Gastroesophageal sphincter (tissue), 4 donors: ENCODE data around the gene KRT35. TPM values are rescaled to one million over a fixed set of nuclear protein-coding genes. Genes with fewer than 3 reads are reported as not detected.

Experiments used
- ATAC-seq: fragments of 150-250 bp; one replicate; pipeline ENCODE4 v1.9.1; 2016; ENCODE audit warnings: mild to moderate bottlenecking, moderate library complexity
- H3K27ac ChIP-seq, 4 donors: fragments of 200-600 bp; sonication (generic) in 3 of 4; 1 replicate in 3 of 4; 2 replicates in 1 of 4; pipeline ENCODE4 v1.5.1; 2016 to 2019
- H3K27me3 ChIP-seq: fragments of 200-600 bp; sonication (generic); one replicate; pipeline ENCODE4 v1.5.1; 2019
- H3K36me3 ChIP-seq, 2 donors: fragments of 200-600 bp; sonication (generic); one replicate each; pipeline ENCODE4 v1.5.1; 2019; ENCODE audit warnings: control low read depth in 1 of 2
- H3K4me1 ChIP-seq, 3 donors: fragments of 200-600 bp; sonication (generic); 1 replicate in 2 of 3; 2 replicates in 1 of 3; pipeline ENCODE4 v1.5.1; 2016 to 2019; ENCODE audit warnings: control low read depth in 2 of 3
- H3K4me3 ChIP-seq, 2 donors: fragments of 200-600 bp; sonication (generic); one replicate each; pipeline ENCODE4 v1.5.1; 2019; ENCODE audit warnings: mild to moderate bottlenecking in 1 of 2, moderate library complexity in 1 of 2
- H3K9me3 ChIP-seq, 3 donors: fragments of 200-600 bp; sonication (generic); one replicate each; pipeline ENCODE4 v1.5.1; 2017 to 2019; ENCODE audit warnings: control low read depth in 2 of 3
- CTCF ChIP-seq, 4 experiments: fragments of 200-600 bp in 2 of 4; fragments of 450-650 bp in 2 of 4; sonication (generic) in 1 of 4; IDR thresholded peaks; one replicate each; pipeline ENCODE4 v1.5.1; 2017 to 2019; ENCODE audit warnings: antibody characterized with exemption in 4 of 4, mild to moderate bottlenecking in 2 of 4, moderate library complexity in 2 of 4
- EP300 ChIP-seq: sonication (generic); formaldehyde crosslinking; IDR thresholded peaks from one replicate; pipeline ENCODE4 v1.6.1; 2017; ENCODE audit warnings: antibody characterized with exemption, mild to moderate bottlenecking
- POLR2A ChIP-seq, 2 donors: fragments of 450-650 bp; IDR thresholded peaks; one replicate each; pipeline ENCODE4 v1.6.1; 2017; ENCODE audit warnings: antibody characterized with exemption in 2 of 2, mild to moderate bottlenecking in 2 of 2, moderate library complexity in 1 of 2
- POLR2AphosphoS5 ChIP-seq: sonication (generic); formaldehyde crosslinking; IDR thresholded peaks from one replicate; pipeline ENCODE4 v1.6.1; 2017; ENCODE audit warnings: antibody characterized with exemption
- WGBS, 2 donors: methylation state at CpG; one replicate each; pipeline ENCODE4 v1.1.5; 2018; ENCODE audit warnings: low coverage in 1 of 2; 5-methylcytosine and 5-hydroxymethylcytosine counted together
- total RNA-seq, 4 donors: library from RNA; depleted of rRNA; stranded (reverse); fragments of >200 nt; gene quantifications; one replicate each; pipeline ENCODE4 v1.1.0, GENCODE V29; 2016

Gene KRT35
- total RNA-seq, 4 donors from 2014 or later: not detected

GRCh38 chr17:41442739-41443138, 38.2 kb downstream of the KRT35 start:
- TF ChIP-seq POLR2A (IDR thresholded peaks at IDR 0.05): no peak
- 62 to 65% methylated on average over 3 to 4 of the region's 4 CpGs for WGBS, 2 donors
- Histone ChIP-seq H3K4me1 (no peaks in the 10 kb centered on the region), H3K27me3 (peaks cover 8% of the 10 kb centered on the region), H3K4me3 (no peak overlapping the region), H3K27ac (no peak overlapping the region), H3K9me3 (no peaks in the 10 kb centered on the region), H3K36me3 (no peaks in the 10 kb centered on the region)
- no peak for ATAC-seq

- ATAC-seq: no peak
- Histone ChIP-seq H3K9me3 (no peaks in the 10 kb centered on the region), H3K27ac (no peak within 1 kb of the TSS), H3K36me3 (no peaks in the 10 kb centered on the region), H3K27me3 (peaks cover 6% of the 10 kb centered on the region), H3K4me3 (no peak within 1 kb of the TSS), H3K4me1 (no peaks in the 10 kb centered on the region)
- TF ChIP-seq POLR2AphosphoS5 (no peak), EP300 (no peak), CTCF (IDR thresholded peaks at IDR 0.05) (no peak)
- WGBS, 2 donors: 86 to 92% methylated on average over 2 to 4 of the region's 10 CpGs
Measured at GRCh38 chr17:41440531-41441033, 40.4 kb downstream of the KRT35 start, which contains the start of gene KRT38. TSS of gene KRT38 (minus strand) at chr17:41440983. CDS start at chr17:41440921, 62 bp downstream.

- 83 to 100% methylated on average over 2 to 4 of the region's 5 CpGs for WGBS, 2 donors
- H3K27me3 ChIP-seq: no peaks in the 10 kb centered on the region
- H3K27ac ChIP-seq: no peak overlapping the region
- TF ChIP-seq EP300 (no peak), POLR2A (IDR thresholded peaks at IDR 0.05) (no peak), CTCF (IDR thresholded peaks at IDR 0.05) (no peak), POLR2AphosphoS5 (no peak)
- ATAC-seq: no peak
- no peaks in the 10 kb centered on the region for H3K36me3 ChIP-seq
- no peak overlapping the region for H3K4me3 ChIP-seq
- H3K9me3 ChIP-seq: no peaks in the 10 kb centered on the region
- peaks cover 0 to 5% (median 0%) of the 10 kb centered on the region in 3 donors for H3K4me1 ChIP-seq
Measured at GRCh38 chr17:41439375-41439774, 41.6 kb downstream of the KRT35 start.

- H3K27me3 ChIP-seq: no peaks in the 10 kb centered on the region
- H3K9me3 ChIP-seq: no peaks in the 10 kb centered on the region
- H3K4me3 ChIP-seq: no peak overlapping the region
- H3K27ac ChIP-seq: no peak overlapping the region
- TF ChIP-seq CTCF (IDR thresholded peaks at IDR 0.05) (no peak), EP300 (no peak), POLR2AphosphoS5 (no peak), POLR2A (IDR thresholded peaks at IDR 0.05) (no peak)
- WGBS, 2 donors: 87% methylated on average over 9 of the region's 9 CpGs; no CpG with 5 or more reads in 1 of the 2 donors
- peaks cover 0 to 8% (median 0%) of the 10 kb centered on the region in 3 donors for H3K4me1 ChIP-seq
- no peak for ATAC-seq
- H3K36me3 ChIP-seq: no peaks in the 10 kb centered on the region
Measured at GRCh38 chr17:41437769-41438168, 43.2 kb downstream of the KRT35 start.

- Histone ChIP-seq H3K27me3 (no peaks in the 10 kb centered on the region), H3K9me3 (no peaks in the 10 kb centered on the region), H3K36me3 (no peaks in the 10 kb centered on the region), H3K4me3 (no peak overlapping the region), H3K27ac (no peak overlapping the region), H3K4me1 (peaks cover 0 to 8% (median 0%) of the 10 kb centered on the region in 3 donors)
- WGBS, 2 donors: 68% methylated on average over 3 of the region's 7 CpGs; no CpG with 5 or more reads in 1 of the 2 donors
- ATAC-seq: no peak
- TF ChIP-seq POLR2A (IDR thresholded peaks at IDR 0.05) (no peak), POLR2AphosphoS5 (no peak), CTCF (IDR thresholded peaks at IDR 0.05) (no peak), EP300 (no peak)
Measured at GRCh38 chr17:41437254-41437653, 43.7 kb downstream of the KRT35 start.
